Nephron (organoid): ENCODE data around the gene UBQLN4.

Experiments
- H3K27ac Mint-ChIP-seq, 3 experiments: 2 replicates each; pipeline ENCODE4 v1.8.0; 2020; ENCODE audit warnings: mixed read lengths in 3 of 3, mild to moderate bottlenecking in 2 of 3, moderate library complexity in 1 of 3
- H3K27me3 Mint-ChIP-seq: 2 replicates; pipeline ENCODE4 v1.8.0; 2021; ENCODE audit warnings: low read depth, mild to moderate bottlenecking, moderate library complexity, mixed read lengths
- H3K36me3 Mint-ChIP-seq: 2 replicates; pipeline ENCODE4 v1.8.0; 2020; ENCODE audit warnings: low read depth, mixed read lengths
- H3K4me1 Mint-ChIP-seq: 2 replicates; pipeline ENCODE4 v1.8.0; 2020; ENCODE audit warnings: mixed read lengths
- H3K4me3 Mint-ChIP-seq, 3 experiments: 2 replicates each; pipeline ENCODE4 v1.8.0; 2020; ENCODE audit warnings: mild to moderate bottlenecking in 3 of 3, mixed read lengths in 3 of 3, moderate library complexity in 2 of 3
- H3K9me3 Mint-ChIP-seq: 2 replicates; pipeline ENCODE4 v1.8.0; 2020; ENCODE audit warnings: mixed read lengths
- CTCF ChIP-seq, 3 experiments: fragments of 200-600 bp; sonication (generic); IDR thresholded peaks; one replicate each; pipeline ENCODE4 v1.5.0; 2021; ENCODE audit warnings: antibody characterized with exemption in 3 of 3; ENCODE audit not compliant: unreplicated experiment in 3 of 3

UBQLN4 gene

DNA sequence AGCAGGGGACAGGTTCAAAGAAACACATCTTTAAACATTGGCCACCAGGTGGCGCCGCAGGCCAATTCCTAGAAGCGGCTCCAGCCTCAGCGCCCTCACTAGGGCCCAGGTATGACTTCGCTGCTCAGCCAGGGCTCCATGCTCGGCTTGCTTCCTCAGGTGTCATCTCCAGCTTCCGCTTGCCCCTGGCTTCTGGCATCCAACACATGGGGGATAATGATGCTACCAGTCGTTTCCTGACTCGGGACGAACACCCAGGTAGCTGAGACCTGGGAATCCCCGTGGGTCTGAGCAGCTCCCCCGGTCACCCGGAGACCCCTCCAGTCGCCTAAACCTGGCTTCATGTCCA, 37.2 kb upstream of the UBQLN4 start:
- peaks cover 36% of the 10 kb centered on the region for H3K4me1 Mint-ChIP-seq
- no peaks in the 10 kb centered on the region for H3K9me3 Mint-ChIP-seq
- H3K27ac Mint-ChIP-seq: peak overlapping the region; percentile 50 to 82 (median 79)
- peaks cover 42% of the 10 kb centered on the region for H3K36me3 Mint-ChIP-seq
- peak; percentile 82 to 89 (median 84) for TF ChIP-seq CTCF (IDR thresholded peaks at IDR 0.05; ENCODE audit: unreplicated experiment in 3 of 3)
- no peaks in the 10 kb centered on the region for H3K27me3 Mint-ChIP-seq
- peak overlapping the region in 2 of 3 experiments; percentile 20 to 49 for H3K4me3 Mint-ChIP-seq

DNA sequence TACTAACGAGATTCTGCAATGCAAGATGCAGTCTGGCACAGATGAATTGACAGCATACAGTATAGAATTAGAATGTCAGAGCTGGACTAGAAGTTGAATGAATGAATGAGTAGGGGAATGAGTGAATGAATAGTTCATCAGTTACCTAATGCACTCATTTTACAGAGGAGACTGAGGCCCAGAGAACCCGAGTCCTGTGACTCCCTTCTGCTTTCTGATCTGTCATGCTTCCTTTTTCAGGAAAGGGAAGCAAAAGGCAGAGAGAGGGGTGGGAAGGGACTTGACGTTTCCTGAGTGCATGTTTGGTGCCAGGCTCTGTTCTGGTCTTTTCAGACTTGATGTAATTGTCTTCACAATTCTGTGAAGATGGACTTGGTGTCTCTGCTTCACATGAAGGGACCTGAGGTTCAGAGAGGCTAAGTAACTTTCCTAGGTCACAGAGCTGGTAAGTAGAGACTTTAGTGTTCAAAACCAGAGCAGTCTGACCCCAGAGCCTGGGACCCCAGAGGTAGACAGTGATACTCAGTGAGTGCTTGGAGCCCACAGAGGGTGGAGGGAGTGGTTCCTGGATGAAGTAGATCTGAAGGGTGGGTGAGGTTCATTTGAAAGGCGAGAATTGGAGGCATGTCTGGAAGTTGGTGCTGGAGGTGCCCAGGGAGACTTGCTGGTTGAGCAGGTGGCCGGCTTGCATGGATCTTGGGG, 36.7 kb upstream of the UBQLN4 start:
- Mint-ChIP-seq H3K9me3 (no peaks in the 10 kb centered on the region), H3K36me3 (peaks cover 38% of the 10 kb centered on the region), H3K4me3 (peak overlapping the region in 2 of 3 experiments; percentile 20 to 49)

GRCh38 chr1:156089704-156090103, 36.1 kb upstream of the UBQLN4 start:
- Mint-ChIP-seq H3K4me1 (peaks cover 43% of the 10 kb centered on the region), H3K27ac (peak overlapping the region in 1 of 3 experiments; percentile 20), H3K4me3 (no peak overlapping the region), H3K9me3 (no peaks in the 10 kb centered on the region), H3K27me3 (no peaks in the 10 kb centered on the region), H3K36me3 (peaks cover 38% of the 10 kb centered on the region)
- TF ChIP-seq CTCF (IDR thresholded peaks at IDR 0.05; ENCODE audit: unreplicated experiment in 3 of 3): no peak

More for the DNA sequence above, 36.7 kb upstream of the UBQLN4 start:
- no peaks in the 10 kb centered on the region for H3K27me3 Mint-ChIP-seq
- peaks cover 37% of the 10 kb centered on the region for H3K4me1 Mint-ChIP-seq
- TF ChIP-seq CTCF (IDR thresholded peaks at IDR 0.05; ENCODE audit: unreplicated experiment in 3 of 3): no peak
- H3K27ac Mint-ChIP-seq: peak overlapping the region; percentile 50 to 82 (median 79)

DNA sequence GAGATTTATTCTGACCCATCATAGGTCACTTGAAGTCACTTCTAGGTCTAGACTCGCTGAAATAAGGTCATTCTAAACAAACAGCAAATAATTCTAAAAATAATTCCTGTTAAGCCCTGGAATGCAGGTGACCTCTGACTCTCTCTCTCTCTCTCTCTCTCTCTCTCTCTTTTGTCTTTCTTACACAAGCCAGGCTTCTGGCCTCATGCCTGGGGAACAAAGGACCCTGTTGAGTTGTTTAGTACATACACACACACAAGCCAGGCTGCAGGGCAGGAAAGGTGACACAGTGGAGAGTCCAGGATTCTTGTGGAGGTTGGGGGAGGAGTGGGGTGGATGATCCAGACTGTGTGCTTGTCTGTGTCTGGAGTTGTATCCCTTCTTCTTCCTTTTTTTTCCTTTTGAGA, 32.7 kb upstream of the UBQLN4 start:
- Mint-ChIP-seq H3K9me3 (no peaks in the 10 kb centered on the region), H3K36me3 (peaks cover 17% of the 10 kb centered on the region), H3K27ac (peak overlapping the region; percentile 81 to 86 (median 85)), H3K27me3 (no peaks in the 10 kb centered on the region), H3K4me1 (peaks cover 60% of the 10 kb centered on the region), H3K4me3 (peak overlapping the region; percentile 43 to 76 (median 74))
- no peak for TF ChIP-seq CTCF (IDR thresholded peaks at IDR 0.05; ENCODE audit: unreplicated experiment in 3 of 3)

- peak overlapping the region; percentile 82 to 99 (median 97) for H3K27ac Mint-ChIP-seq
- no peaks in the 10 kb centered on the region for H3K27me3 Mint-ChIP-seq
- H3K9me3 Mint-ChIP-seq: no peaks in the 10 kb centered on the region
- TF ChIP-seq CTCF (IDR thresholded peaks at IDR 0.05; ENCODE audit: unreplicated experiment in 3 of 3): no peak
- peak overlapping the region; percentile 91 to 100 (median 98) for H3K4me3 Mint-ChIP-seq
- peaks cover 22% of the 10 kb centered on the region for H3K36me3 Mint-ChIP-seq
- peaks cover 54% of the 10 kb centered on the region for H3K4me1 Mint-ChIP-seq
These were observed 30.5 kb upstream of the UBQLN4 start for GRCh38 chr1:156083800-156084790.
